GM23248 (cell line): ENCODE measurements around the gene DOC2B. TPM values are rescaled to one million over a fixed set of nuclear protein-coding genes. Genes with fewer than 3 reads are reported as not detected.
"Not testable (repeated sequence)": the region's sequence is repeated elsewhere in the genome, so short reads cannot be mapped to it uniquely, and the experiment has no call there.

Experiments used
- DNase-seq: peaks from one replicate; pipeline ENCODE4 v3.0.0-alpha.2; 2015
- H2AFZ ChIP-seq: fragments of 200-600 bp; sonication (generic); 2 replicates; pipeline ENCODE4 v1.6.1; 2016; ENCODE audit warnings: antibody characterized with exemption
- H3F3A ChIP-seq: fragments of 200-600 bp; sonication (generic); 2 replicates; pipeline ENCODE4 v1.6.1; 2016; ENCODE audit warnings: mild to moderate bottlenecking, antibody characterized with exemption, mixed run types; ENCODE audit not compliant: insufficient read depth
- H3K27ac ChIP-seq: fragments of 200-600 bp; sonication (generic); 2 replicates; pipeline ENCODE4 v1.5.1; 2016; ENCODE audit warnings: mild to moderate bottlenecking
- H3K27me3 ChIP-seq: fragments of 200-600 bp; sonication (generic); replicated peaks from 2 replicates; pipeline ENCODE4 v1.6.1; 2016; ENCODE audit warnings: mild to moderate bottlenecking; ENCODE audit not compliant: insufficient read depth
- H3K36me3 ChIP-seq: fragments of 200-600 bp; sonication (generic); 2 replicates; pipeline ENCODE4 v1.6.1; 2016; ENCODE audit warnings: low read depth, mild to moderate bottlenecking
- H3K4me1 ChIP-seq: fragments of 200-600 bp; sonication (generic); 2 replicates; pipeline ENCODE4 v1.6.1; 2016; ENCODE audit warnings: mild to moderate bottlenecking; ENCODE audit not compliant: insufficient read depth
- H3K4me2 ChIP-seq: fragments of 200-600 bp; sonication (generic); one replicate; pipeline ENCODE4 v1.6.1; 2016; ENCODE audit warnings: mild to moderate bottlenecking; ENCODE audit not compliant: unreplicated experiment
- H3K4me3 ChIP-seq: fragments of 200-600 bp; sonication (generic); 2 replicates; pipeline ENCODE4 v1.5.1; 2016; ENCODE audit warnings: mild to moderate bottlenecking
- H3K79me2 ChIP-seq: fragments of 200-600 bp; sonication (generic); 2 replicates; pipeline ENCODE4 v1.6.1; 2016; ENCODE audit warnings: mild to moderate bottlenecking; ENCODE audit not compliant: insufficient read depth
- H3K9ac ChIP-seq: fragments of 200-600 bp; sonication (generic); 2 replicates; pipeline ENCODE4 v1.6.1; 2016; ENCODE audit warnings: mild to moderate bottlenecking
- H3K9me2 ChIP-seq: fragments of 200-600 bp; sonication (generic); 2 replicates; pipeline ENCODE4 v1.6.1; 2016; ENCODE audit warnings: mixed run types, mild to moderate bottlenecking, moderate library complexity; ENCODE audit not compliant: insufficient read depth
- H3K9me3 ChIP-seq: fragments of 200-600 bp; sonication (generic); one replicate; pipeline ENCODE4 v1.6.1; 2017; ENCODE audit warnings: low read depth
- H4K20me1 ChIP-seq: fragments of 200-600 bp; sonication (generic); 2 replicates; pipeline ENCODE4 v1.6.0; 2016; ENCODE audit not compliant: insufficient read depth
- EZH2 ChIP-seq: fragments of 200-600 bp; sonication (generic); IDR thresholded peaks from 2 replicates; pipeline ENCODE4 v1.6.1; 2018; ENCODE audit warnings: antibody characterized with exemption, mild to moderate bottlenecking; ENCODE audit not compliant: insufficient read depth, poor library complexity, severe bottlenecking
- EZH2phosphoT487 ChIP-seq: fragments of 200-600 bp; sonication (generic); IDR thresholded peaks from 2 replicates; pipeline ENCODE4 v1.6.1; 2018; ENCODE audit warnings: antibody characterized with exemption, moderate library complexity, mild to moderate bottlenecking, low read depth; ENCODE audit not compliant: insufficient read depth
- WGBS, 2 experiments: methylation state at CpG; one replicate each; pipeline ENCODE4 v1.1.6; 2015 to 2017; ENCODE audit warnings: low lambda C conversion rate in 2 of 2, low coverage in 1 of 2; ENCODE audit errors: missing lambda C conversion rate in 2 of 2; 5-methylcytosine and 5-hydroxymethylcytosine counted together
- in situ Hi-C: fragments of 300-500 bp; cut with MboI; formaldehyde crosslinking; loops from 2 replicates; pipeline ENCODE4 v1.15.0; 2020
- polyA plus RNA-seq: library from polyadenylated mRNA; unstranded; fragments of >200 nt; fragmentation: Nextera tagmentation; extraction: Ambion mirVana; gene quantifications from 2 replicates; pipeline ENCODE4 v1.2.1, GENCODE V29; 2016
- total RNA-seq: library from RNA; depleted of rRNA; stranded (reverse); fragments of >200 nt; shearing (Covaris generic); gene quantifications from 2 replicates; pipeline ENCODE4 v1.2.3, GENCODE V29; 2014

Gene DOC2B
- total and polyA plus RNA-seq, 2 experiments from 2014 or later, result 0.03 TPM; not detected in 1

- WGBS, 2 experiments, result 87 to 91% methylated on average over 8 of the region's 8 CpGs
- H3K9ac ChIP-seq, result no peak overlapping the region
- no peaks in the 10 kb centered on the region for H3K9me3 ChIP-seq
- 0 out of 2 replicates have a peak, but pooled peaks cover under 1% of the 10 kb centered on the region for H3K4me1 ChIP-seq
- H3K4me2 ChIP-seq, result no peak overlapping the region
- no peaks in the 10 kb centered on the region for H3F3A ChIP-seq
- in situ Hi-C loops, result no loop called here
- H3K36me3 ChIP-seq, result no peaks in the 10 kb centered on the region
- no peaks in the 10 kb centered on the region for H4K20me1 ChIP-seq
- no peak overlapping the region for H3K27ac ChIP-seq
- H2AFZ ChIP-seq, result no peak overlapping the region
- H3K9me2 ChIP-seq, result no peaks in the 10 kb centered on the region
- TF ChIP-seq EZH2phosphoT487, result no peak
- DNase-seq, result no peak
- no peak overlapping the region for H3K4me3 ChIP-seq
- H3K27me3 ChIP-seq, result no peaks in the 10 kb centered on the region; the same call in 1 of the 2 replicates
- no peaks in the 10 kb centered on the region for H3K79me2 ChIP-seq
Measured at GRCh38 chr17:210402-210801, 29.0 kb upstream of the DOC2B start.

GRCh38 chr17:208429-208828 is 27.0 kb upstream of the DOC2B start:
- no peaks in the 10 kb centered on the region for H3K9me2 ChIP-seq
- no peak overlapping the region for H3K4me2 ChIP-seq
- no peaks in the 10 kb centered on the region for H3K79me2 ChIP-seq
- 69 to 85% methylated on average over 7 to 8 of the region's 8 CpGs for WGBS, 2 experiments
- H3K36me3 ChIP-seq, result no peaks in the 10 kb centered on the region
- TF ChIP-seq EZH2, result no peak
- no peak for TF ChIP-seq EZH2phosphoT487
- in situ Hi-C loops, result no loop called here
- H3K27me3 ChIP-seq, result peaks cover 4% of the 10 kb centered on the region; the same call in 1 of the 2 replicates
- no peaks in the 10 kb centered on the region for H3F3A ChIP-seq
- H3K4me1 ChIP-seq, result no peaks in the 10 kb centered on the region
- H3K9me3 ChIP-seq, result no peaks in the 10 kb centered on the region
- DNase-seq, result no peak
- H2AFZ ChIP-seq, result no peak overlapping the region
- H3K4me3 ChIP-seq, result no peak overlapping the region
- H3K9ac ChIP-seq, result no peak overlapping the region
- H3K27ac ChIP-seq, result no peak overlapping the region
- no peaks in the 10 kb centered on the region for H4K20me1 ChIP-seq

DNA sequence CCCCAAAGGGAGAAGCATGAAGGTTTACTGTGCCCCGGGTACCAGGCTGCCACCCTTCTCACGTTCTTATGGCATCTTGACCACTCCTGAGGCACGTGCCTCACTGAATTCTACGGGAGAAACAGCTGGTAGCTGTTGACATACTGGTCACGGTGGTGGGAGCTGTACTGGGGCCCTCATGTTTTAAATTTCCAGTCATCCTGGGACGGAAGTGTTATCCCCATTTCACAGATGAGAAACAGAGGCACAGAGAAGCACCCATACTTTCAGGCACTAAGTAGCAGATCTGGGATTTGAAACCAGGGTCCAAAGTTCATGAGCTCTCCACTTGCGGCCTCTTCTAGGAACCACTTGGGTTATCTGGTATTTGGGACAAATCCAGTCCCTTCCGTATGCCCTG is 26.3 kb upstream of the DOC2B start:
- no peak overlapping the region for H3K27ac ChIP-seq
- no peaks in the 10 kb centered on the region for H3K4me1 ChIP-seq
- 66 to 71% methylated on average over 8 of the region's 8 CpGs for WGBS, 2 experiments
- DNase-seq, result no peak
- H3K27me3 ChIP-seq, result peaks cover 8% of the 10 kb centered on the region; the same call in 1 of the 2 replicates
- no peak overlapping the region for H2AFZ ChIP-seq
- TF ChIP-seq EZH2, result no peak
- TF ChIP-seq EZH2phosphoT487, result no peak
- H3F3A ChIP-seq, result no peaks in the 10 kb centered on the region
- H3K9me3 ChIP-seq, result no peaks in the 10 kb centered on the region
- H3K36me3 ChIP-seq, result no peaks in the 10 kb centered on the region
- no peaks in the 10 kb centered on the region for H4K20me1 ChIP-seq
- no peaks in the 10 kb centered on the region for H3K9me2 ChIP-seq
- no peak overlapping the region for H3K9ac ChIP-seq
- no peak overlapping the region for H3K4me3 ChIP-seq
- H3K79me2 ChIP-seq, result no peaks in the 10 kb centered on the region
- no peak overlapping the region for H3K4me2 ChIP-seq
- in situ Hi-C loops, result no loop called here

DNA sequence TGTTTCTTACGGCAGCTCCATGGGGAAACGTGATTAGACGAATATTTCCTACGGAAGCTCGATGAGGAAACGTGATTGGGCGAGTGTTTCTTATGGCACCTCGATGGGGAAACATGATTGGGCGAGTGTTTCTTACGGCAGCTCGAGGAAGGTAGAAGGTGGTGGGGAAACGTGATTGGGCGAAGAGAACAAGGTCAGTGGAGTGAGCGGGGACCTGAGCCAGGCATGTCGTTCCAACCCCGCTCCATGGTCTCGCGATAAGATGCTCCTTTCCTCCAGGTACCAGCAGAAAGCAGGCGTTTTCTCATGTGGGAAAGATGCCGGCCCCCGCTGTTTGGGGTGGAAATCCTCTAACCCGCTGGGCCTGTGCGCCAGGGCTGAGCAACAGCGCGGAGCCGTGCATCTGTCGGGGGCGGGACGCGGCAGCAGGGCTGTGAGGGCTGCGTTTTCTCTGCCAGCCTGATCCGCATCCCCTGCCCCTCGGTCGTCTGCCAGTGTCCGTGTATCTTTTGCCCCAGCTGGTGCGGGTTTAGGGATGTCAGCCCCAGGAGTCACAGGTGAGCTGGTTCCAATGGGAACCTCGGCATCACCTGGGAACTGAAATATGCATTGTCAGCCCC is 25.6 kb upstream of the DOC2B start:
- Histone ChIP-seq H3K27me3 (peaks cover 11% of the 10 kb centered on the region), H3K4me2 (no peak overlapping the region), H3K27ac (no peak overlapping the region), H3K9ac (no peak overlapping the region), H3K36me3 (no peaks in the 10 kb centered on the region), H3K79me2 (no peaks in the 10 kb centered on the region), H3K9me3 (no peaks in the 10 kb centered on the region), H3K4me1 (no peaks in the 10 kb centered on the region), H3K9me2 (no peaks in the 10 kb centered on the region), H4K20me1 (no peaks in the 10 kb centered on the region), H3K4me3 (no peak overlapping the region), H3F3A (no peaks in the 10 kb centered on the region), H2AFZ (no peak overlapping the region)
- DNase-seq, result peak; percentile 22
- in situ Hi-C loops, result no loop called here
- WGBS, 2 experiments, result 63 to 70% methylated on average over 37 of the region's 37 CpGs
- TF ChIP-seq EZH2 (no peak), EZH2phosphoT487 (no peak)

- H3F3A ChIP-seq, H3K4me3 ChIP-seq, H3K4me2 ChIP-seq, H3K9me2 ChIP-seq, H3K9ac ChIP-seq, H3K4me1 ChIP-seq, H4K20me1 ChIP-seq, H3K36me3 ChIP-seq, H3K27ac ChIP-seq, DNase-seq, in situ Hi-C loops, H2AFZ ChIP-seq, H3K9me3 ChIP-seq, H3K79me2 ChIP-seq: not testable (repeated sequence)
- peaks cover 13% of the 10 kb centered on the region for H3K27me3 ChIP-seq
- WGBS, 2 experiments, result 75 to 85% methylated on average over 11 to 27 of the region's 27 CpGs
Measured at GRCh38 chr17:206484-206883, 25.0 kb upstream of the DOC2B start.
